Measurements from ENCODE around the gene ZNF385D. TPM values are rescaled to one million over a fixed set of nuclear protein-coding genes. Genes with fewer than 3 reads are reported as not detected.

The ZNF385D gene
- total RNA-seq, 1 donor from 2014 or later, result 0.41 TPM

- no peak for TF ChIP-seq CTCF (IDR thresholded peaks at IDR 0.05; ENCODE audit: unreplicated experiment)
- Mint-ChIP-seq H3K4me1 (ENCODE audit: unreplicated experiment) (peaks cover 6% of the 10 kb centered on the region), H3K9me3 (ENCODE audit: unreplicated experiment) (no peaks in the 10 kb centered on the region), H3K27me3 (ENCODE audit: unreplicated experiment) (no peaks in the 10 kb centered on the region), H3K4me3 (ENCODE audit: unreplicated experiment) (no peak overlapping the region), H3K36me3 (ENCODE audit: low read depth, unreplicated experiment) (no peaks in the 10 kb centered on the region), H3K27ac (ENCODE audit: unreplicated experiment) (no peak overlapping the region)
- DNase-seq (ENCODE audit: low spot score), result no peak
Observed at GRCh38 chr3:21662403-21662802, 88.6 kb downstream of the ZNF385D start.

GRCh38 chr3:21654662-21655061, 96.3 kb downstream of the ZNF385D start:
- TF ChIP-seq CTCF (IDR thresholded peaks at IDR 0.05; ENCODE audit: unreplicated experiment), result no peak
- Mint-ChIP-seq H3K27ac (ENCODE audit: unreplicated experiment) (no peak overlapping the region), H3K4me3 (ENCODE audit: unreplicated experiment) (no peak overlapping the region), H3K27me3 (ENCODE audit: unreplicated experiment) (no peaks in the 10 kb centered on the region), H3K36me3 (ENCODE audit: low read depth, unreplicated experiment) (no peaks in the 10 kb centered on the region), H3K4me1 (ENCODE audit: unreplicated experiment) (no peaks in the 10 kb centered on the region), H3K9me3 (ENCODE audit: unreplicated experiment) (no peaks in the 10 kb centered on the region)
- no peak for DNase-seq (ENCODE audit: low spot score)

- Mint-ChIP-seq H3K27me3 (ENCODE audit: unreplicated experiment) (no peaks in the 10 kb centered on the region), H3K36me3 (ENCODE audit: low read depth, unreplicated experiment) (no peaks in the 10 kb centered on the region), H3K4me3 (ENCODE audit: unreplicated experiment) (no peak overlapping the region), H3K4me1 (ENCODE audit: unreplicated experiment) (no peaks in the 10 kb centered on the region), H3K9me3 (ENCODE audit: unreplicated experiment) (no peaks in the 10 kb centered on the region), H3K27ac (ENCODE audit: unreplicated experiment) (no peak overlapping the region)
- no peak for DNase-seq (ENCODE audit: low spot score)
- no peak for TF ChIP-seq CTCF (IDR thresholded peaks at IDR 0.05; ENCODE audit: unreplicated experiment)
Observed at GRCh38 chr3:21654241-21654640, 96.8 kb downstream of the ZNF385D start.

GRCh38 chr3:21649519-21649918, 101.5 kb downstream of the ZNF385D start:
- no peaks in the 10 kb centered on the region for H3K36me3 Mint-ChIP-seq (ENCODE audit: low read depth, unreplicated experiment)
- TF ChIP-seq CTCF (IDR thresholded peaks at IDR 0.05; ENCODE audit: unreplicated experiment), result no peak
- H3K4me1 Mint-ChIP-seq (ENCODE audit: unreplicated experiment), result peaks cover 7% of the 10 kb centered on the region
- no peak overlapping the region for H3K4me3 Mint-ChIP-seq (ENCODE audit: unreplicated experiment)
- no peak overlapping the region for H3K27ac Mint-ChIP-seq (ENCODE audit: unreplicated experiment)
- no peaks in the 10 kb centered on the region for H3K9me3 Mint-ChIP-seq (ENCODE audit: unreplicated experiment)
- no peaks in the 10 kb centered on the region for H3K27me3 Mint-ChIP-seq (ENCODE audit: unreplicated experiment)
- DNase-seq (ENCODE audit: low spot score), result no peak

GRCh38 chr3:21647961-21648360, 103.0 kb downstream of the ZNF385D start:
- H3K4me3 Mint-ChIP-seq (ENCODE audit: unreplicated experiment), result no peak overlapping the region
- H3K27ac Mint-ChIP-seq (ENCODE audit: unreplicated experiment), result no peak overlapping the region
- no peak for DNase-seq (ENCODE audit: low spot score)
- no peaks in the 10 kb centered on the region for H3K9me3 Mint-ChIP-seq (ENCODE audit: unreplicated experiment)
- no peaks in the 10 kb centered on the region for H3K27me3 Mint-ChIP-seq (ENCODE audit: unreplicated experiment)
- peaks cover 7% of the 10 kb centered on the region for H3K4me1 Mint-ChIP-seq (ENCODE audit: unreplicated experiment)
- H3K36me3 Mint-ChIP-seq (ENCODE audit: low read depth, unreplicated experiment), result no peaks in the 10 kb centered on the region
- TF ChIP-seq CTCF (IDR thresholded peaks at IDR 0.05; ENCODE audit: unreplicated experiment), result no peak

Measured in endothelial cell (in vitro differentiated cells).